Liver (tissue), 9 donors: ENCODE data around the gene KAT6B. TPM values are rescaled to one million over a fixed set of nuclear protein-coding genes. Genes with fewer than 3 reads are reported as not detected.

Experiments
- DNase-seq: peaks from one replicate; pipeline ENCODE4 v3.0.0-alpha.2; 2017; ENCODE audit warnings: low spot score
- H3K27ac ChIP-seq, 2 donors: one replicate each; pipeline ENCODE4 v1.7.0; 2013; ENCODE audit warnings: inconsistent platforms in 2 of 2, low read length in 2 of 2, control low read depth in 1 of 2, low read depth in 1 of 2, mild to moderate bottlenecking in 1 of 2
- H3K27me3 ChIP-seq, 4 donors: one replicate each; pipeline versions ENCODE4 v1.6.1 to v1.7.0; 2013; ENCODE audit warnings: low read length in 3 of 4, inconsistent platforms in 1 of 4, mild to moderate bottlenecking in 1 of 4, moderate library complexity in 1 of 4; ENCODE audit not compliant: control insufficient read depth in 4 of 4, insufficient read depth in 4 of 4
- H3K36me3 ChIP-seq, 4 donors: one replicate each; pipeline versions ENCODE4 v1.6.1 to v1.7.0; 2013; ENCODE audit warnings: low read length in 3 of 4, mild to moderate bottlenecking in 3 of 4, low read depth in 1 of 4, moderate library complexity in 1 of 4; ENCODE audit not compliant: control insufficient read depth in 4 of 4, insufficient read depth in 3 of 4
- H3K4me1 ChIP-seq, 4 donors: one replicate each; pipeline versions ENCODE4 v1.6.1 to v1.7.0; 2013; ENCODE audit warnings: low read length in 3 of 4, mild to moderate bottlenecking in 3 of 4, moderate library complexity in 1 of 4; ENCODE audit not compliant: control insufficient read depth in 4 of 4, insufficient read depth in 4 of 4
- H3K4me3 ChIP-seq, 3 donors: one replicate each; pipeline versions ENCODE4 v1.6.1 to v1.7.0; 2013; ENCODE audit warnings: low read length in 3 of 3, control low read depth in 1 of 3, low read depth in 1 of 3, mild to moderate bottlenecking in 1 of 3
- H3K9ac ChIP-seq, 2 donors: one replicate each; pipeline ENCODE4 v1.7.0; 2013; ENCODE audit warnings: low read length in 2 of 2, mild to moderate bottlenecking in 2 of 2, moderate library complexity in 2 of 2, control low read depth in 1 of 2, low read depth in 1 of 2
- H3K9me3 ChIP-seq, 4 donors: one replicate each; pipeline versions ENCODE4 v1.6.1 to v1.7.0; 2013; ENCODE audit warnings: low read length in 3 of 4; ENCODE audit not compliant: control insufficient read depth in 4 of 4
- FOXA1 ChIP-seq: IDR thresholded peaks from 2 replicates; pipeline ENCODE4 v1.6.1; 2016; ENCODE audit warnings: antibody characterized with exemption
- HNF4A ChIP-seq, 2 donors: conservative IDR thresholded peaks; 2 replicates each; pipeline ENCODE4 v1.6.1; 2016; ENCODE audit warnings: antibody characterized with exemption in 2 of 2, mild to moderate bottlenecking in 2 of 2
- HNF4G ChIP-seq: IDR thresholded peaks from 2 replicates; pipeline ENCODE4 v1.6.1; 2016; ENCODE audit warnings: antibody characterized with exemption
- JUND ChIP-seq, 2 donors: IDR thresholded peaks; 2 replicates each; pipeline ENCODE4 v1.6.1; 2016; ENCODE audit warnings: antibody characterized with exemption in 2 of 2
- NR2F2 ChIP-seq: IDR thresholded peaks from 2 replicates; pipeline ENCODE4 v1.6.1; 2016; ENCODE audit warnings: antibody characterized with exemption
- RXRA ChIP-seq, 2 donors: IDR thresholded peaks; 2 replicates each; pipeline ENCODE4 v1.6.1; 2017 to 2018; ENCODE audit warnings: antibody characterized with exemption in 2 of 2, mild to moderate bottlenecking in 1 of 2
- SP1 ChIP-seq: IDR thresholded peaks from 2 replicates; pipeline ENCODE4 v1.6.1; 2018; ENCODE audit warnings: antibody characterized with exemption, mild to moderate bottlenecking
- TAF1 ChIP-seq: conservative IDR thresholded peaks from 2 replicates; pipeline ENCODE4 v1.6.1; 2016; ENCODE audit warnings: antibody characterized with exemption, mild to moderate bottlenecking
- YY1 ChIP-seq: IDR thresholded peaks from 2 replicates; pipeline ENCODE4 v1.6.1; 2016; ENCODE audit warnings: antibody characterized with exemption, mild to moderate bottlenecking
- WGBS: extraction: QIAGEN DNeasy Blood & Tissue Kit; methylation state at CpG from one replicate; pipeline ENCODE4 v1.1.7; 2013; 5-methylcytosine and 5-hydroxymethylcytosine counted together
- polyA plus RNA-seq, 2 donors: library from polyadenylated mRNA; stranded (reverse) in 1 of 2; unstranded in 1 of 2; fragments of 200-250 nt in 1 of 2; fragments of >200 nt in 1 of 2; fragmentation: Nextera tagmentation in 1 of 2; extraction: Ambion mirVana in 1 of 2; gene quantifications; one replicate each; pipeline versions ENCODE4 v1.2.1 to v1.2.3, GENCODE V29; 2013 to 2015
- total RNA-seq, 2 donors: library from RNA; depleted of rRNA; stranded (reverse); fragments of >200 nt; gene quantifications; one replicate each; pipeline ENCODE4 v1.2.3, GENCODE V29; 2014
- TF ChIP-seq, protein P1 (sequence below): IDR thresholded peaks from 2 replicates; pipeline ENCODE4 v1.6.1; 2016; ENCODE audit warnings: antibody characterized with exemption
- TF ChIP-seq, protein P2 (sequence below): IDR thresholded peaks from 2 replicates; pipeline ENCODE4 v1.6.1; 2016; ENCODE audit warnings: antibody characterized with exemption, mild to moderate bottlenecking
- TF ChIP-seq, protein P3 (sequence below): IDR thresholded peaks from 2 replicates; pipeline ENCODE4 v1.6.1; 2016; ENCODE audit warnings: antibody characterized with exemption
- TF ChIP-seq, protein P4 (sequence below): IDR thresholded peaks from 2 replicates; pipeline ENCODE4 v1.6.1; 2016; ENCODE audit warnings: antibody characterized with exemption
- TF ChIP-seq, protein P5 (sequence below): fragments of 150-350 bp; IDR thresholded peaks from 2 replicates; pipeline ENCODE4 v1.5.1; 2017; ENCODE audit warnings: improper control_type of control experiment, low read depth, low read length; ENCODE audit not compliant: missing input control
- donor health status: healthy.
- donor health status: healthy.
- donor health status: healthy.
- donor health status: healthy.
- donor health status: healthy.

The KAT6B gene
- total and polyA plus RNA-seq, 4 donors: 2.0 to 21.2 (median 8.8) TPM

DNA sequence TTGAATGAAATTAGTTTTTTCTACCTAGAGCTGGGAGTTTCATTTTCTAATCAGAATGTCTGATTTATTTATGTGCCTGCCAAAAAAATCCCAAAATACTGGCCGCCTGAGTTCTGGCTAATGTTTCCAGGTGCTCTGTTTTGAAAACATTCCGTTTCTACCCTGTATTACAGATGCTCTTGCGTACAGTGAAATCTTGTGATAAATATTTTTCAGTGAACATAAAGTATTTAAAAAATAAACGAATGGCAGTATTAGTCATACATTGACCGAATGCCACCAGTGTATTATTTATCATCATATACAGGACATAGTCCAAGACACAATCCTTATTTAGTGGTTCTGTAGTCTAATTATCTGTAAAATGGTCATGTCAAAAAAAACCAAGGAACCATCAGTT is 102.8 kb downstream of the KAT6B start:
- Histone ChIP-seq H3K27ac (peak overlapping the region; percentile 12 to 41), H3K4me1 (peaks cover 3 to 17% (median 5%) of the 10 kb centered on the region in 4 donors)

DNA sequence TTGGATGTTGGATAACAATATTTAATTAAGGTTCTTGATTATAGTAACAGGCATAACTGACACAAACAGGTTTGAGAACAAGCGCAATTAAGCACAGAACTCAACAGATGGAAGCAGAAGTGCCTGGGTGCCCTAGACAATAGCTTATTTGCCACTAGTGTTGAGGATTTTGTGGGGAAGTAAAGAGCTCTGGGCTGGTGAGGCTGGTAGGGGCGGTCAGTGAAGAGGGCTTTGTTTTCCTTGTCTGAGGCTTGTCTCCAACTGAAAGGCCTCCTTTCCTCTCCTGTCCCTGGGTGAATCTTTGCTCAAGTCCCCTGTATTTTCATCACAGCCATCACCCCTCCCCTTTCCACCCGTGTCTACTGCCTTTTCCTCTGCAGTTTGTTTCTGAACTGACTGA is 104.6 kb downstream of the KAT6B start:
- Histone ChIP-seq H3K27me3 (no peaks in the 10 kb centered on the region), H3K27ac (no peak overlapping the region), H3K36me3 (no peaks in the 10 kb centered on the region), H3K9ac (no peak overlapping the region), H3K4me3 (no peak overlapping the region), H3K4me1 (peaks cover 2 to 14% (median 3%) of the 10 kb centered on the region in 4 donors), H3K9me3 (no peaks in the 10 kb centered on the region)
- 97% methylated on average over 3 of the region's 3 CpGs for WGBS
- no peak for DNase-seq
- no peak for TF ChIP-seq NR2F2
- TF ChIP-seq, protein P1, sequence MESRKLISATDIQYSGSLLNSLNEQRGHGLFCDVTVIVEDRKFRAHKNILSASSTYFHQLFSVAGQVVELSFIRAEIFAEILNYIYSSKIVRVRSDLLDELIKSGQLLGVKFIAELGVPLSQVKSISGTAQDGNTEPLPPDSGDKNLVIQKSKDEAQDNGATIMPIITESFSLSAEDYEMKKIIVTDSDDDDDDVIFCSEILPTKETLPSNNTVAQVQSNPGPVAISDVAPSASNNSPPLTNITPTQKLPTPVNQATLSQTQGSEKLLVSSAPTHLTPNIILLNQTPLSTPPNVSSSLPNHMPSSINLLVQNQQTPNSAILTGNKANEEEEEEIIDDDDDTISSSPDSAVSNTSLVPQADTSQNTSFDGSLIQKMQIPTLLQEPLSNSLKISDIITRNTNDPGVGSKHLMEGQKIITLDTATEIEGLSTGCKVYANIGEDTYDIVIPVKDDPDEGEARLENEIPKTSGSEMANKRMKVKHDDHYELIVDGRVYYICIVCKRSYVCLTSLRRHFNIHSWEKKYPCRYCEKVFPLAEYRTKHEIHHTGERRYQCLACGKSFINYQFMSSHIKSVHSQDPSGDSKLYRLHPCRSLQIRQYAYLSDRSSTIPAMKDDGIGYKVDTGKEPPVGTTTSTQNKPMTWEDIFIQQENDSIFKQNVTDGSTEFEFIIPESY: no peak
- TF ChIP-seq SP1: no peak
- TF ChIP-seq, protein P2, sequence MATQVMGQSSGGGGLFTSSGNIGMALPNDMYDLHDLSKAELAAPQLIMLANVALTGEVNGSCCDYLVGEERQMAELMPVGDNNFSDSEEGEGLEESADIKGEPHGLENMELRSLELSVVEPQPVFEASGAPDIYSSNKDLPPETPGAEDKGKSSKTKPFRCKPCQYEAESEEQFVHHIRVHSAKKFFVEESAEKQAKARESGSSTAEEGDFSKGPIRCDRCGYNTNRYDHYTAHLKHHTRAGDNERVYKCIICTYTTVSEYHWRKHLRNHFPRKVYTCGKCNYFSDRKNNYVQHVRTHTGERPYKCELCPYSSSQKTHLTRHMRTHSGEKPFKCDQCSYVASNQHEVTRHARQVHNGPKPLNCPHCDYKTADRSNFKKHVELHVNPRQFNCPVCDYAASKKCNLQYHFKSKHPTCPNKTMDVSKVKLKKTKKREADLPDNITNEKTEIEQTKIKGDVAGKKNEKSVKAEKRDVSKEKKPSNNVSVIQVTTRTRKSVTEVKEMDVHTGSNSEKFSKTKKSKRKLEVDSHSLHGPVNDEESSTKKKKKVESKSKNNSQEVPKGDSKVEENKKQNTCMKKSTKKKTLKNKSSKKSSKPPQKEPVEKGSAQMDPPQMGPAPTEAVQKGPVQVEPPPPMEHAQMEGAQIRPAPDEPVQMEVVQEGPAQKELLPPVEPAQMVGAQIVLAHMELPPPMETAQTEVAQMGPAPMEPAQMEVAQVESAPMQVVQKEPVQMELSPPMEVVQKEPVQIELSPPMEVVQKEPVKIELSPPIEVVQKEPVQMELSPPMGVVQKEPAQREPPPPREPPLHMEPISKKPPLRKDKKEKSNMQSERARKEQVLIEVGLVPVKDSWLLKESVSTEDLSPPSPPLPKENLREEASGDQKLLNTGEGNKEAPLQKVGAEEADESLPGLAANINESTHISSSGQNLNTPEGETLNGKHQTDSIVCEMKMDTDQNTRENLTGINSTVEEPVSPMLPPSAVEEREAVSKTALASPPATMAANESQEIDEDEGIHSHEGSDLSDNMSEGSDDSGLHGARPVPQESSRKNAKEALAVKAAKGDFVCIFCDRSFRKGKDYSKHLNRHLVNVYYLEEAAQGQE: no peak
- TF ChIP-seq FOXA1: no peak
- no peak for TF ChIP-seq HNF4G
- TF ChIP-seq TAF1: no peak
- no peak for TF ChIP-seq HNF4A (conservative IDR thresholded peaks at IDR 0.05)
- TF ChIP-seq, protein P3, sequence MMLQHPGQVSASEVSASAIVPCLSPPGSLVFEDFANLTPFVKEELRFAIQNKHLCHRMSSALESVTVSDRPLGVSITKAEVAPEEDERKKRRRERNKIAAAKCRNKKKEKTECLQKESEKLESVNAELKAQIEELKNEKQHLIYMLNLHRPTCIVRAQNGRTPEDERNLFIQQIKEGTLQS: no peak
- no peak for TF ChIP-seq JUND (IDR thresholded peaks at IDR 0.05)
- TF ChIP-seq, protein P4, sequence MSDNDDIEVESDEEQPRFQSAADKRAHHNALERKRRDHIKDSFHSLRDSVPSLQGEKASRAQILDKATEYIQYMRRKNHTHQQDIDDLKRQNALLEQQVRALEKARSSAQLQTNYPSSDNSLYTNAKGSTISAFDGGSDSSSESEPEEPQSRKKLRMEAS: no peak
- TF ChIP-seq, protein P5, sequence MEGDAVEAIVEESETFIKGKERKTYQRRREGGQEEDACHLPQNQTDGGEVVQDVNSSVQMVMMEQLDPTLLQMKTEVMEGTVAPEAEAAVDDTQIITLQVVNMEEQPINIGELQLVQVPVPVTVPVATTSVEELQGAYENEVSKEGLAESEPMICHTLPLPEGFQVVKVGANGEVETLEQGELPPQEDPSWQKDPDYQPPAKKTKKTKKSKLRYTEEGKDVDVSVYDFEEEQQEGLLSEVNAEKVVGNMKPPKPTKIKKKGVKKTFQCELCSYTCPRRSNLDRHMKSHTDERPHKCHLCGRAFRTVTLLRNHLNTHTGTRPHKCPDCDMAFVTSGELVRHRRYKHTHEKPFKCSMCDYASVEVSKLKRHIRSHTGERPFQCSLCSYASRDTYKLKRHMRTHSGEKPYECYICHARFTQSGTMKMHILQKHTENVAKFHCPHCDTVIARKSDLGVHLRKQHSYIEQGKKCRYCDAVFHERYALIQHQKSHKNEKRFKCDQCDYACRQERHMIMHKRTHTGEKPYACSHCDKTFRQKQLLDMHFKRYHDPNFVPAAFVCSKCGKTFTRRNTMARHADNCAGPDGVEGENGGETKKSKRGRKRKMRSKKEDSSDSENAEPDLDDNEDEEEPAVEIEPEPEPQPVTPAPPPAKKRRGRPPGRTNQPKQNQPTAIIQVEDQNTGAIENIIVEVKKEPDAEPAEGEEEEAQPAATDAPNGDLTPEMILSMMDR: no peak

More for the DNA sequence above, 102.8 kb downstream of the KAT6B start:
- no peak overlapping the region for H3K9ac ChIP-seq
- no peak for DNase-seq
- 43% methylated on average over 5 of the region's 5 CpGs for WGBS
- H3K9me3 ChIP-seq: no peaks in the 10 kb centered on the region
- no peaks in the 10 kb centered on the region for H3K36me3 ChIP-seq
- no peak for TF ChIP-seq RXRA (IDR thresholded peaks at IDR 0.05)
- TF ChIP-seq SP1: no peak
- TF ChIP-seq, protein P5: no peak
- TF ChIP-seq YY1: peak; percentile 8
- no peaks in the 10 kb centered on the region for H3K27me3 ChIP-seq
- H3K4me3 ChIP-seq: no peak overlapping the region
